SH-SY5Y (cell line): ENCODE measurements around the gene SNX33.

Experiments used
- GATA2 ChIP-seq: IDR thresholded peaks from 2 replicates; pipeline ENCODE4 v1.6.1; 2011; ENCODE audit warnings: mild to moderate bottlenecking, low read depth, low read length
- GATA3 ChIP-seq: IDR thresholded peaks from 2 replicates; pipeline ENCODE4 v1.6.1; 2011; ENCODE audit warnings: low read depth, mild to moderate bottlenecking, low read length, moderate library complexity

DNA sequence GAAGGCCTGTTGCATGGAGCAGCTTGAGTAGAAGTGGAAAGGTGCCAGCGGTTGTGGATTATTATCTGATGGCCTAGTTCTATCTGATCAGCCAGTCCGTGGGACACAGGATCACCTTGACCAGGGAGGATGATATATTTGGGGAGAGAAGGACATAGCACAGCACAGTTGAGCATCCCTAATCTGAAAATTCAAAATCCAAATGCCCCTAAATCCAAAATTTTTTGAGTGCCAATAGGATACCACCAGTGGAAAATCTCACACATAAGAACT, 58.9 kb downstream of the SNX33 start:
- TF ChIP-seq GATA2, result peak; percentile 67
- no peak for TF ChIP-seq GATA3
